ENCODE measurements around the gene CPED1.
"Not testable (repeated sequence)": the region's sequence is repeated elsewhere in the genome, so short reads cannot be mapped to it uniquely, and the experiment has no call there.

CPED1 gene

GRCh38 chr7:121017586-121017985 lies 29.1 kb downstream of the CPED1 start:
- no peak for DNase-seq (ENCODE audit: low read depth, low spot score)

- no peak for DNase-seq (ENCODE audit: low read depth, low spot score)
Observed at GRCh38 chr7:121019018-121019417, 30.5 kb downstream of the CPED1 start.

GRCh38 chr7:121020249-121020988 lies 31.9 kb downstream of the CPED1 start:
- no peak for DNase-seq (ENCODE audit: low read depth, low spot score)

GRCh38 chr7:121020989-121021969 lies 32.8 kb downstream of the CPED1 start:
- DNase-seq (ENCODE audit: low read depth, low spot score), result no peak

- no peak for DNase-seq (ENCODE audit: low read depth, low spot score)
Observed at GRCh38 chr7:121023194-121023593, 34.7 kb downstream of the CPED1 start.

DNA sequence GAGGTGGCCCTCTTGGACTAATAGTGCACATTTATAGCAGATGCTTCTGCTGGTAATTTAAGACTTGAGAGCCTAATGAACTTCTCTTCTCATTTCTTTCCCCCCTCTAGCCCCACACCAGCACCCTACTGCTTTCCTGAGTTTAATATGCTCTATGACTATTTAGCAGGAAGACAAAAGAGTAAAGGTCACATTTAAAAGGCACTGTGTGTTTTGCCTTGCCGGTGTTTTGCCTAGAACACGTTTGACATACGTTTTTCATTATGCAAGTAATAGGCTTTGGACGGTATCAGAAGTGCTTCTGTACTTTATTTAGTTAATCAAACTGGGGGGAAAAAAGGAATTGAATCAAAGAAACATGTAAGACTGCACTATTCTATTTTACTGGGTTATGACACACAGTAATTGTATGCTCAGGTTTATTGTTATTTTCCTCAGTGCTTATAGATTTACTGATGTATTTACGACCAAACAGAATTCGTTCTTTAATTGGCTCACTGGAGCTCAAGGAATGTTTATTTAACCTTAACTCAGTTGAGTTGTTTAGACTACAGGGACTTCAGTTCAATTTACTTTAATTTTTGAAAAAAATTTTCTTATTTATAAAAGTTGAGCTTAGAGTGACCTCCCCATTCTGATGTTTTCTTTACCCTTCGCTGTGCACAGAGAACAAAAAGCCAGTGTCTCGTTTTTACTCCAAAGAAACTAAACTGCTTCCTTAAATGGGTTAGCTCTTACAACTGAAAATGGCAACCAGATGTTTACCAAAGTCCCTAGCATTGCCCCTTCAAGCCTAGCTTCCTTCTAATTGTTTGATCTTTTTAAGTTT lies 35.4 kb downstream of the CPED1 start:
- DNase-seq (ENCODE audit: low read depth, low spot score), result no peak

DNA sequence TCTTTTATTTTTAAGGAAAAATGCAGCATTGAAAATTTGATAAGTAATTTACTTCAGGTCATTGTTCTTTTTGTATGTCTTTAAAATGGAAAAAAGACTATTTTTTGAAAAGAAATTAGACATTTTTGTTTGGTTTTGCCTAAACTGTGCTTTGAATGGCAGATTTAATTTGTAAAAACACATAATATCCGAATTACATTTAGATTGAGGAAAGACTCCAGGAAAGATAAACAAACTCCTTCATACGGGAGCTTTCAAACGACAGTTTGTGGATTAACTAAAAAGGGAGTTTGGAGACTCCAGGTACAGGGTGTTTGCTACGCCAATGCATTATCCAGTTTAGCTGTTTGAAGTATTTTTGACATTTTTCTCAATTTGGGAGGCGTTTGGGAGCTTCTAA lies 36.1 kb downstream of the CPED1 start:
- no peak for DNase-seq (ENCODE audit: low read depth, low spot score)

DNA sequence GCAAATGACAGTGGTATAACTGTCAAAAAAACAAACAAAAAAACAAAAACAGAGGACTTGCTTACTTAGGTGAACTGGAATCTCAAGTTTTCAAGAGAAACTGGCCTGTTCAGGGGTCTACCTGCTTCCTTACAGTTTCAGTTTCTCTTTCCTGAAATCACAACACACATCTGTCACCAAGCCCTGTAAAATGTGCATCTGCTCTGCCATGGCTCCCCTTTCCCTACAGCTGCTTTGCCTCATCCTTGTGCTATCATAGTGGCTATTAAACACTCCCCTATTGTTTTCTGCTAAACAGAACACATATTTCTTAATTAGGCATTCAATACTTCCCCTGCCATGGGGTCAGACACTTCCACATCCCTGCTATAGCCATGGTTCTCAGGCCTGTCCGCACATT lies 37.6 kb downstream of the CPED1 start:
- DNase-seq (ENCODE audit: low read depth, low spot score), result no peak

DNA sequence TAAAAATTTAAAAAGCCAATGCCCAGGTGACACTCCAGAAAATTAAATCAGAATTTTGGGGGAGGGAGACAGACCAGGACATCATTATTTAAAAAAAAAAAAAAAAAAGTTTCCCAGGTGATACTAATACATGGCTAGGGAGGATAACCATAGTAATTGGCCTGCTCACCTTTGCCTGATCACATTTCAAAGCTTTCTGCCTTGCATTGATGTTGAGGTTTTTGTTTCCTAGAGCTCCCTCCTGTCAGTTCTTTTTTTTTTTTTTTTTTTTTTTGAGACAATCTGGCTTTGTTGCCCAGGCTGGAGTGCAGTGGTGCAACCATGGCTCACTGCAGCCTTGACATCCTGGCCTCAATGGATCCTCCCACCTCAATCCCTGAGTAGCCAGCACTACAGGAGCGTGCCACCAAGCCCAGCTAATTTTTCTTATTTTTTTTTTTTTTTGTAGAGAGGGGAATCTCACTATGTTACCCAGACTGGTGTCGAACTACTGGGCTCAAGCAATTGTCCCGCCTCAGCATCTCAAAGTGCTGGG lies 38.1 kb downstream of the CPED1 start:
- no peak for DNase-seq (ENCODE audit: low read depth, low spot score)

- DNase-seq (ENCODE audit: low read depth, low spot score), result no peak
Observed at GRCh38 chr7:121027761-121028669, 39.5 kb downstream of the CPED1 start.

DNA sequence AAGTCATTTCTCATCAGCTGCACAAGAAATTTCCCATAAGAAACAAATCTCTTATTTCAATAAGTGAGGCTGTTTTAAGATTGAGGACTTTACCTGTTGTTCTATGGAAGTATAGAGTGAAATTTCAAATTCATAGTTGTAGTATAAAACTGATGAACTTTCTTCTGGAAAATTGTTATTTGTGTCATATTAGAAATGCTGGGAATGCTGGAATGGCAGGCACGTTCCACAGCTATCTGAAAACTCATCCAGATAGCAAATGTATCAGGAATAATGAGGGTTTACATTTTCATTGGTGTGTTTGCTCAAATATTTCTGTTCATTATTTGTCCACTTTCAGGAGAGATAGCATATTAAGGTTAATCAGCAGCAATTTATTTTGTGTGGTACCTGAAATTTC lies 40.8 kb downstream of the CPED1 start:
- no peak for DNase-seq (ENCODE audit: low read depth, low spot score)

GRCh38 chr7:121030308-121030707 lies 41.8 kb downstream of the CPED1 start:
- DNase-seq (ENCODE audit: low read depth, low spot score), result no peak

GRCh38 chr7:121032645-121033460 lies 44.3 kb downstream of the CPED1 start:
- no peak for DNase-seq (ENCODE audit: low read depth, low spot score)

- no peak for DNase-seq (ENCODE audit: low read depth, low spot score)
Observed at GRCh38 chr7:121034929-121035328, 46.4 kb downstream of the CPED1 start.

DNA sequence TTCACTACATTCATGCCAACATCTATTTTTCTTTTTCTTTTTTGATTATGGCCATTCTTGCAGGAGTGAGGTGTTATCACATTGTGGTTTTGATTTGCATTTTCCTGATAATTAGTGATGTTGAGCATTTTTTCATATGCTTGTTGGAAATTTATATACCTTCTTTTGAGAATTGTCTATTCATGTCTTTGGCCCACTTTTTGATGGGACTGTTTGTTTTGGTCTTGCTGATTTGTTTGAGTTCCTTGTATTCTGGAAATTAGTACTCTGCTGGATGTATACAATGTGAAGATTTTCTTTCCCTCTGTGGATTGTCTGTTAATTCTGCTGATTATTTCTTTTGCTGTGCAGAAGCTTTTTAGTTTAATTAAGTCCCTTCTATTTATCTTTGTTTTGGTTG lies 48.3 kb downstream of the CPED1 start:
- not testable (repeated sequence) for DNase-seq (ENCODE audit: low read depth, low spot score)

DNA sequence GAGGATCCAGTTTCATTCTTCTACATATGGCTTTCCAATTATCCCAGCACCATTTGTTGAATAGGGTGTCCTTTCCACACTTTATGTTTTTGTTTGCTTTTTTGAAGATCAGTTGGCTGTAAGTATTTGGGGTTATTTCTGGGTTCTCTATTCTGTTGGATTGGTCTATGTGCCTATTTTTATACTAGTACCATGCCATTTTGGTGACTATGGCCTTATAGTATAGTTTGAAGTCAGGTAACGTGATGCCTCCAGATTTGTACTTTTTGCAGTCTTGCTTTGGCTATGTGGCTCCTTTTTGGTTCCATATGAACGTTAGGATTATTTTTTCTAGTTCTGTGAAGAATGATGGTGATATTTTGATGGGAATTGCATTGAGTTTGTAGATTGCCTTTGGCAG lies 48.8 kb downstream of the CPED1 start:
- not testable (repeated sequence) for DNase-seq (ENCODE audit: low read depth, low spot score)

DNA sequence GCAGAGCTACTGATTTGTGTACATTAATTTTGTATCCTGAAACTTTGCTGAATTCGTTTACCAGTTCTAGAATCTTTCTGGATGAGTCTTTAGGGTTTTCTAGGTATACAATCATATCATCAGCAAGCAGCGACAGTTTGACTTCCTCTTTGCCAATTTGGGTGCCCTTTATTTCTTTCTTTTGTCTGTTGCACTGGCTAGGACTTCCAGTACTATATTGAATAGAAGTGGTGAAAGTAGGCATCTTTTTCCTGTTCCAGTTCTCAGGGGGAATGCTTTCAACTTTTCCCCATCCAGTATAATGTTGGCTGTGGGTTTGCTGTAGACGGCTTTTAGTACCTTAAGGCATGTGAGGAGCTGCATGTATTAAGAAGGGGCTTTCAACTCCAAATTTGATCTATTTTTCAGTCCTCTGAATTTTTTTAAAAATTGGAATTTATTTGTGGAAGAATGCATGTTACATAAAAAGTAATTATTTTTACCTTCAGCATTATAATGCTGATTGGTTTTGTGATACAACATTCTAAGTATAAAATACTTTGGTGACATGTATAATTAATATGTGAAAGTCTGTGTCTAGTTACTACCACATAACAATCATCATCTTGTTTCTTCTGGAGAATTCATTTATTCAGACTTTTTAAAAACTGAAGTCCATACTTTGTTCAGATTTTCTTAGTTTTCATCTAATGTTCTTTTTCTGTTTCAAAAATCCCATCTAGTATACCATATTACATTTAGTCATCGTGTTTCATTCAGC lies 49.6 kb downstream of the CPED1 start:
- DNase-seq (ENCODE audit: low read depth, low spot score), result no peak

DNA sequence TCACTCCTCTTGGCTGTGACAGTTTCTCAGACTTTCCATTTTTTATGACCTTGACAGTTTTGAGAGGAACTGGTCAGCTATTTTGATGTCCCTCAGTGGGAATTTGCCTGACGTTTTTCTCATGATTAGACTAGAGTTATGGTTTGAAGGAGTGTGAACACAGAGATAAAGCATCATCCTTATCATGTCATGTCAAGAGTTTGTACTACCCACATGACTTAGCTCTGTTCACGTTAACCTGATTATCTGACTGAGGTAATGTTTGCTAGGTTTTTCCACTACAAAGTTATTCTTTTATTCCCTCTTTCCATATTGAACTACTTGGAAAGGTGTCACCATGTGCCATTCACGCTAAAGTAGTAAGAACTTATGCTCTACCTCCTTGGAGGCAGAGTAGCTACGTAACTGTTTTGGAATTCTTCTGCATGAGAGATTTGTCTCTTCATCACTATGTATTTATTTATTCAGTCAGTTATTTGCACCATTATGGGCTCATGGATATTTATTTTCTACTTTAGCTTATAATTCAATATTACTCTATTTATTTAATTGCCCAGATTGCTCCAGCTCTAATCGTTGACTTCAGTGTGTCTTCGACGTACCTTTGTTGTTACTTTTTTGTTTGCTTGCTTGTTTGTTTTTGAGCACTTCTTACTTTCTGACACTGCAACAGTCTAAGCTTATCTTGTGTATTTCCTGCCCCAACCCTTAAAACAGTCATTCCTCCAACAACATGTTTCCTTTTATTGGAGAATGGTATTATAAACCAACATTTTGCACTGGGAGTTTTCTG lies 50.4 kb downstream of the CPED1 start:
- DNase-seq (ENCODE audit: low read depth, low spot score), result no peak

Data from iPS DF 19.7 (cell line).